Adrenal gland (tissue), 5 donors: ENCODE measurements around the gene ZNF367.

Experiments used
- POLR2A ChIP-seq, 2 donors: fragments of 450-650 bp; IDR thresholded peaks; one replicate each; pipeline ENCODE4 v1.6.1; 2017; ENCODE audit warnings: antibody characterized with exemption in 2 of 2, mild to moderate bottlenecking in 2 of 2, moderate library complexity in 1 of 2
- TF ChIP-seq, protein P1 (sequence below), 6 experiments: fragments of 450-650 bp in 4 of 6; fragments of 200-600 bp in 2 of 6; sonication (generic) in 1 of 6; IDR thresholded peaks; 1 replicate in 5 of 6; 2 replicates in 1 of 6; pipeline versions ENCODE4 v1.5.1 to v1.8.0; 2016 to 2021; ENCODE audit warnings: antibody characterized with exemption in 6 of 6, mild to moderate bottlenecking in 2 of 6, moderate library complexity in 1 of 6
- donor health status: DM: no; HTN: no; CAD: no.

DNA sequence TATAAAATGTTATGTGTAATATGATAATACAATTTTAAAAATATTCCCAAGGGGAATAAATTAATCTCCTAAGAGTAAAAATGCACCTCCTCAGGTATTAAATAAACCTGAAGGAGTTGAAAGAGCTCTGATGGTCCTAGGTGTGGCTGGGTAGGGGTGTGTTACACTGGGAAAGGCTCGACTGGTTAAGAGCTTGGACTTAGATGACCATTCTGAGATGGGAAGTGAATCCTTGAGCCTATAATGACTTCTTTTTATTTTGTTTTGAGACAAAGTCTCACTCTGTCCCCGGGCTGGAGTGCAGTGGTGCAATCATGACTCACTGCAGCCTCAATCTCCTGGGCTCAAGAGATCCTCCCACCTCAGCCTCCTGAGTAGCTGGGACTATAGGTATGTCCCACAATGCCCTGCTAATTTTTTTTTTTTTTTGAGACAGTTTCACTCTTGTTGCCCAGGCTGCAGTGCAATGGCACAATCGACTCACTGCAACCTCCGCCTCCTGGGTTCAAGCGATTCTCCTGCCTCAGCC is 22.6 kb upstream of the ZNF367 start:
- TF ChIP-seq, protein P1, sequence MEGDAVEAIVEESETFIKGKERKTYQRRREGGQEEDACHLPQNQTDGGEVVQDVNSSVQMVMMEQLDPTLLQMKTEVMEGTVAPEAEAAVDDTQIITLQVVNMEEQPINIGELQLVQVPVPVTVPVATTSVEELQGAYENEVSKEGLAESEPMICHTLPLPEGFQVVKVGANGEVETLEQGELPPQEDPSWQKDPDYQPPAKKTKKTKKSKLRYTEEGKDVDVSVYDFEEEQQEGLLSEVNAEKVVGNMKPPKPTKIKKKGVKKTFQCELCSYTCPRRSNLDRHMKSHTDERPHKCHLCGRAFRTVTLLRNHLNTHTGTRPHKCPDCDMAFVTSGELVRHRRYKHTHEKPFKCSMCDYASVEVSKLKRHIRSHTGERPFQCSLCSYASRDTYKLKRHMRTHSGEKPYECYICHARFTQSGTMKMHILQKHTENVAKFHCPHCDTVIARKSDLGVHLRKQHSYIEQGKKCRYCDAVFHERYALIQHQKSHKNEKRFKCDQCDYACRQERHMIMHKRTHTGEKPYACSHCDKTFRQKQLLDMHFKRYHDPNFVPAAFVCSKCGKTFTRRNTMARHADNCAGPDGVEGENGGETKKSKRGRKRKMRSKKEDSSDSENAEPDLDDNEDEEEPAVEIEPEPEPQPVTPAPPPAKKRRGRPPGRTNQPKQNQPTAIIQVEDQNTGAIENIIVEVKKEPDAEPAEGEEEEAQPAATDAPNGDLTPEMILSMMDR (IDR thresholded peaks at IDR 0.05): no peak
- no peak for TF ChIP-seq POLR2A (IDR thresholded peaks at IDR 0.05)
